B cell (primary cell): ENCODE results near the gene CHCHD6. TPM values are rescaled to one million over a fixed set of nuclear protein-coding genes. Genes with fewer than 3 reads are reported as not detected.

Experiments
- ATAC-seq: fragments of 200-7000 bp; cut with Tn5 transposase; one replicate; pipeline ENCODE4 v1.10.0; 2021; ENCODE audit warnings: low read depth, mild to moderate bottlenecking, moderate number of reproducible peaks, moderate library complexity
- CTCF ChIA-PET: fragments of 350-600 bp; sonication (Branson Sonifier 250); formaldehyde crosslinking; loops from one replicate; lab custom pipeline; 2021; ENCODE audit warnings: antibody characterized with exemption, inconsistent platforms; lab: Charles Lee
- POLR2A ChIA-PET: fragments of 350-600 bp; sonication (Branson Sonifier 250); formaldehyde crosslinking; loops from one replicate; lab custom pipeline; 2021; ENCODE audit warnings: antibody characterized with exemption; lab: Charles Lee
- DNase-seq: peaks from one replicate; pipeline ENCODE4 v3.0.0; 2013
- H2AFZ ChIP-seq: 2 replicates; pipeline ENCODE4 v1.6.1; 2012; ENCODE audit warnings: mild to moderate bottlenecking, low read depth, low read length; ENCODE audit not compliant: insufficient read depth, poor library complexity, severe bottlenecking
- H3K27ac ChIP-seq, 2 donors: 1 replicate in 1 of 2; 2 replicates in 1 of 2; pipeline ENCODE4 v1.5.1; 2012 to 2013; ENCODE audit warnings: low read length in 2 of 2, mild to moderate bottlenecking in 2 of 2, moderate library complexity in 1 of 2
- H3K27me3 ChIP-seq, 4 experiments: fragments of 200-600 bp in 1 of 4; sonication (generic) in 1 of 4; replicated peaks in 1 of 4; 1 replicate in 2 of 4; 2 replicates in 2 of 4; pipeline versions ENCODE4 v1.6.1 to v1.7.0; 2013 to 2016; ENCODE audit warnings: low read length in 3 of 4, mild to moderate bottlenecking in 2 of 4, mixed read lengths in 1 of 4, moderate library complexity in 1 of 4; ENCODE audit not compliant: insufficient read depth in 4 of 4, control insufficient read depth in 3 of 4; ENCODE audit errors: control extremely low read depth in 1 of 4
- H3K36me3 ChIP-seq, 2 experiments: replicated peaks in 1 of 2; 1 replicate in 1 of 2; 2 replicates in 1 of 2; pipeline versions ENCODE4 v1.6.1 to v1.7.1; 2013; ENCODE audit warnings: low read length in 1 of 2; ENCODE audit not compliant: insufficient read depth in 2 of 2, control insufficient read depth in 1 of 2; ENCODE audit errors: control extremely low read depth in 1 of 2, extremely low read depth in 1 of 2
- H3K4me1 ChIP-seq, 2 donors: fragments of 200-600 bp in 1 of 2; sonication (generic) in 1 of 2; 1 replicate in 1 of 2; 2 replicates in 1 of 2; pipeline versions ENCODE4 v1.5.1 to v1.6.1; 2013 to 2017; ENCODE audit warnings: low read length in 2 of 2; ENCODE audit not compliant: control insufficient read depth in 2 of 2, insufficient read depth in 2 of 2
- H3K4me2 ChIP-seq: replicated peaks from 2 replicates; pipeline ENCODE3; 2012; ENCODE audit warnings: mild to moderate bottlenecking, low read depth, low read length; ENCODE audit not compliant: poor library complexity, severe bottlenecking
- H3K4me3 ChIP-seq, 5 experiments: fragments of 200-600 bp in 1 of 5; sonication (generic) in 1 of 5; 1 replicate in 3 of 5; 2 replicates in 2 of 5; pipeline versions ENCODE4 v1.5.1 to v1.7.0; 2011 to 2016; ENCODE audit warnings: low read length in 4 of 5, mild to moderate bottlenecking in 4 of 5, low read depth in 2 of 5, control low read depth in 1 of 5, moderate library complexity in 1 of 5; ENCODE audit not compliant: insufficient read depth in 1 of 5; ENCODE audit errors: control extremely low read depth in 1 of 5, extremely low read depth in 1 of 5
- H3K79me2 ChIP-seq: fragments of 200-600 bp; sonication (generic); one replicate; pipeline ENCODE4 v1.6.0; 2016; ENCODE audit warnings: low read length; ENCODE audit not compliant: control insufficient read depth, insufficient read depth
- H3K9ac ChIP-seq: fragments of 200-600 bp; sonication (generic); 2 replicates; pipeline ENCODE4 v1.6.1; 2017; ENCODE audit warnings: mild to moderate bottlenecking, low read length, moderate library complexity
- H3K9me3 ChIP-seq, 3 donors: one replicate each; pipeline versions ENCODE4 v1.6.1 to v1.7.1; 2013; ENCODE audit warnings: low read length in 2 of 3; ENCODE audit not compliant: control insufficient read depth in 2 of 3, insufficient read depth in 1 of 3; ENCODE audit errors: control extremely low read depth in 1 of 3
- H4K20me1 ChIP-seq: 2 replicates; pipeline ENCODE4 v1.6.0; 2012; ENCODE audit warnings: mild to moderate bottlenecking, low read length; ENCODE audit not compliant: insufficient read depth, control insufficient read depth, poor library complexity, severe bottlenecking
- H3K27ac Mint-ChIP-seq: one replicate; pipeline ENCODE4 v1.8.0; 2021; ENCODE audit warnings: mixed read lengths
- H3K27me3 Mint-ChIP-seq: one replicate; pipeline ENCODE4 v1.8.0; 2021; ENCODE audit warnings: mixed read lengths
- H3K4me1 Mint-ChIP-seq: one replicate; pipeline ENCODE4 v1.8.0; 2021; ENCODE audit warnings: mixed read lengths
- H3K4me3 Mint-ChIP-seq: one replicate; pipeline ENCODE4 v1.8.0; 2021; ENCODE audit warnings: mixed read lengths
- H3K9me3 Mint-ChIP-seq: one replicate; pipeline ENCODE4 v1.8.0; 2022; ENCODE audit warnings: mixed read lengths; ENCODE audit not compliant: insufficient read depth
- CTCF ChIP-seq: fragments of 200-600 bp; IDR thresholded peaks from one replicate; pipeline ENCODE4 v1.8.0; 2022; ENCODE audit warnings: antibody characterized with exemption, mild to moderate bottlenecking
- EZH2 ChIP-seq: IDR thresholded peaks from 2 replicates; pipeline ENCODE4 v1.6.1; 2012; ENCODE audit warnings: borderline replicate concordance, low read depth, mild to moderate bottlenecking, moderate library complexity, low read length; ENCODE audit not compliant: insufficient read depth, poor library complexity, severe bottlenecking
- WGBS: methylation state at CpG from one replicate; pipeline ENCODE4 v1.1.5; 2013; ENCODE audit warnings: missing lambda C conversion rate; ENCODE audit not compliant: insufficient coverage; 5-methylcytosine and 5-hydroxymethylcytosine counted together
- intact Hi-C: fragments of 100-400 bp; cut with micrococcal nuclease; formaldehyde crosslinking; loops from one replicate; pipeline ENCODE4 v1.10.0; 2022
- polyA plus RNA-seq: library from polyadenylated mRNA; depleted of rRNA; stranded (reverse); fragments of >200 nt; gene quantifications from 2 replicates; pipeline ENCODE4 v1.2.3, GENCODE V29; 2012
- total RNA-seq, 2 donors: library from RNA; stranded (reverse); fragments of 120-200 nt in 1 of 2; gene quantifications; 1 replicate in 1 of 2; 2 replicates in 1 of 2; pipeline versions ENCODE4 v1.2.3 to v1.2.4, GENCODE V29; 2013 to 2022

Gene CHCHD6
- total and polyA plus RNA-seq, 2 donors (not counting 1 experiment from before 2014, with no cell fraction given): 8.0 to 13.5 TPM

- Histone ChIP-seq H2AFZ (no peak overlapping the region), H3K4me3 (no peak overlapping the region), H3K9me3 (no peaks in the 10 kb centered on the region), H3K79me2 (no peaks in the 10 kb centered on the region), H3K9ac (no peak overlapping the region), H3K27ac (no peak overlapping the region), H3K36me3 (no peaks in the 10 kb centered on the region), H4K20me1 (no peaks in the 10 kb centered on the region), H3K4me2 (no peak overlapping the region), H3K27me3 (no peaks in the 10 kb centered on the region), H3K4me1 (no peaks in the 10 kb centered on the region)
- no peaks in the 10 kb centered on the region for H3K4me1 Mint-ChIP-seq
- no peak overlapping the region for H3K27ac Mint-ChIP-seq
- 97% methylated on average over 6 of the region's 6 CpGs for WGBS
- ChIA-PET CTCF (no interaction called here), POLR2A (no interaction called here)
- H3K4me3 Mint-ChIP-seq: no peak overlapping the region
- H3K9me3 Mint-ChIP-seq: no peaks in the 10 kb centered on the region
- TF ChIP-seq CTCF (no peak), EZH2 (no peak)
- no peaks in the 10 kb centered on the region for H3K27me3 Mint-ChIP-seq
- DNase-seq: no peak
- no peak for ATAC-seq
- intact Hi-C loops: no loop called here
Measured at GRCh38 chr3:126849768-126850167, 145.7 kb downstream of the CHCHD6 start.

GRCh38 chr3:126850370-126851085 is 146.5 kb downstream of the CHCHD6 start:
- CTCF ChIA-PET: no interaction called here
- ATAC-seq: no peak
- Histone ChIP-seq H3K9me3 (no peaks in the 10 kb centered on the region), H3K79me2 (no peaks in the 10 kb centered on the region), H3K4me1 (no peaks in the 10 kb centered on the region), H3K27ac (no peak overlapping the region), H3K36me3 (no peaks in the 10 kb centered on the region), H3K9ac (no peak overlapping the region), H4K20me1 (no peaks in the 10 kb centered on the region), H3K27me3 (no peaks in the 10 kb centered on the region), H3K4me2 (no peak overlapping the region), H2AFZ (no peak overlapping the region), H3K4me3 (no peak overlapping the region)
- no peaks in the 10 kb centered on the region for H3K9me3 Mint-ChIP-seq
- H3K27ac Mint-ChIP-seq: no peak overlapping the region
- DNase-seq: no peak
- WGBS: 94% methylated on average over 7 of the region's 10 CpGs
- H3K4me1 Mint-ChIP-seq: no peaks in the 10 kb centered on the region
- POLR2A ChIA-PET: no interaction called here
- no peaks in the 10 kb centered on the region for H3K27me3 Mint-ChIP-seq
- intact Hi-C loops: no loop called here
- H3K4me3 Mint-ChIP-seq: no peak overlapping the region
- no peak for TF ChIP-seq EZH2
- no peak for TF ChIP-seq CTCF
